K562 (cell line): ENCODE data around the gene ARV1. TPM values are rescaled to one million over a fixed set of nuclear protein-coding genes. Genes with fewer than 3 reads are reported as not detected.

ENCODE experiments used
- BACH1 ChIP-seq: fragments of 200-800 bp; sonication (Bioruptor generic); IDR thresholded peaks from 2 replicates; pipeline ENCODE4 v1.6.1; 2016; ENCODE audit warnings: missing genetic modification characterization, missing compliant biosample characterization
- CTBP1 ChIP-seq: fragments of 450-650 bp; IDR thresholded peaks from 2 replicates; pipeline ENCODE4 v1.6.1; 2016; ENCODE audit warnings: borderline replicate concordance
- DPF2 ChIP-seq: fragments of 450-650 bp; IDR thresholded peaks from 2 replicates; pipeline ENCODE4 v1.6.1; 2016
- ELF4 ChIP-seq: fragments of 450-650 bp; formaldehyde crosslinking; IDR thresholded peaks from 2 replicates; pipeline ENCODE4 v1.4.0; 2022; ENCODE audit warnings: missing genetic modification characterization
- GABPA ChIP-seq: fragments of 200-800 bp; sonication (Bioruptor generic); conservative IDR thresholded peaks from 2 replicates; pipeline ENCODE4 v1.6.1; 2016; ENCODE audit warnings: low read depth, missing genetic modification characterization, missing compliant biosample characterization
- PBX2 ChIP-seq, 2 experiments: IDR thresholded peaks in 1 of 2; conservative IDR thresholded peaks in 1 of 2; 2 replicates each; pipeline ENCODE4 v1.6.1; 2016; ENCODE audit warnings: low read depth in 2 of 2, mild to moderate bottlenecking in 1 of 2, missing compliant biosample characterization in 1 of 2, missing genetic modification characterization in 1 of 2, moderate library complexity in 1 of 2
- PRPF4 ChIP-seq: fragments of 200-400 bp; formaldehyde crosslinking; IDR thresholded peaks from one replicate; pipeline ENCODE4 v1.6.1; 2017; ENCODE audit warnings: low read length, low read depth, mild to moderate bottlenecking; ENCODE audit not compliant: insufficient read depth, poor library complexity, severe bottlenecking
- TAL1 ChIP-seq: fragments of 450-650 bp; IDR thresholded peaks from 2 replicates; pipeline ENCODE4 v1.6.1; 2016; ENCODE audit warnings: mild to moderate bottlenecking
- TBL1XR1 ChIP-seq, 2 experiments: IDR thresholded peaks; 2 replicates each; pipeline ENCODE4 v1.6.1; 2012; ENCODE audit warnings: improper control_type of control experiment in 2 of 2, low read length in 2 of 2, mild to moderate bottlenecking in 1 of 2
- TCF15 ChIP-seq: fragments of 250-450 bp; sonication (Bioruptor Pico); IDR thresholded peaks from 2 replicates; pipeline ENCODE4 v1.8.0; 2022; ENCODE audit warnings: moderate library complexity, mild to moderate bottlenecking, inconsistent platforms
- TEAD4 ChIP-seq, 2 experiments: sonication (generic) in 1 of 2; formaldehyde crosslinking in 1 of 2; IDR thresholded peaks; 2 replicates each; pipeline versions ENCODE4 v1.6.1 to v1.8.0; 2012 to 2022; ENCODE audit warnings: borderline replicate concordance in 1 of 2, inconsistent platforms in 1 of 2, low read length in 1 of 2, mild to moderate bottlenecking in 1 of 2, missing genetic modification reagents in 1 of 2
- ZNF263 ChIP-seq: sonication (generic); formaldehyde crosslinking; IDR thresholded peaks from 2 replicates; pipeline ENCODE4 v1.8.0; 2022; ENCODE audit warnings: mild to moderate bottlenecking, missing genetic modification reagents, borderline replicate concordance
- ZNF584 ChIP-seq: fragments of 200-800 bp; sonication (Bioruptor generic); IDR thresholded peaks from 2 replicates; pipeline ENCODE4 v1.6.1; 2016; ENCODE audit warnings: low read depth, mild to moderate bottlenecking, missing genetic modification characterization, missing compliant biosample characterization
- ZNF717 ChIP-seq: fragments of 250-450 bp; sonication (Bioruptor Pico); IDR thresholded peaks from 2 replicates; pipeline ENCODE4 v1.5.0; 2021
- polyA plus RNA-seq, 8 experiments: library from polyadenylated mRNA; depleted of rRNA in 4 of 8; stranded (reverse) in 5 of 8; unstranded in 3 of 8; fragments of >200 nt; fragmentation: Nextera tagmentation in 2 of 8; fragmentation: Illumina TruSeq in 1 of 8; extraction: Ambion mirVana in 2 of 8; extraction: Trizol in 1 of 8; gene quantifications; 2 replicates each; pipeline versions ENCODE4 v1.2.1 to v1.2.3, GENCODE V29; 2011 to 2014; ENCODE audit warnings: inconsistent platforms in 1 of 8, missing spikeins in 1 of 8
- total RNA-seq, 7 experiments: library from RNA; depleted of rRNA in 6 of 7; stranded (reverse); fragments of >200 nt in 6 of 7; fragmentation: Illumina TruSeq in 2 of 7; extraction: Trizol in 2 of 7; gene quantifications; 2 replicates each; pipeline versions ENCODE4 v1.2.1 to v1.2.3, GENCODE V29; 2011 to 2021; ENCODE audit warnings: low replicate concordance in 1 of 7
- TF ChIP-seq, protein P1 (sequence below): fragments of 150-350 bp; conservative IDR thresholded peaks from 2 replicates; pipeline ENCODE4 v1.6.1; 2014; ENCODE audit warnings: low read length
- TF ChIP-seq, protein P2 (sequence below): fragments of 450-650 bp; IDR thresholded peaks from 2 replicates; pipeline ENCODE4 v1.6.1; 2016; ENCODE audit warnings: borderline replicate concordance

The ARV1 gene
- total and polyA plus RNA-seq, 9 of the 15 experiments (the other 6 are each of a cell fraction or from before 2014, with no cell fraction given): 54.8 to 139 (median 74.0) TPM

DNA sequence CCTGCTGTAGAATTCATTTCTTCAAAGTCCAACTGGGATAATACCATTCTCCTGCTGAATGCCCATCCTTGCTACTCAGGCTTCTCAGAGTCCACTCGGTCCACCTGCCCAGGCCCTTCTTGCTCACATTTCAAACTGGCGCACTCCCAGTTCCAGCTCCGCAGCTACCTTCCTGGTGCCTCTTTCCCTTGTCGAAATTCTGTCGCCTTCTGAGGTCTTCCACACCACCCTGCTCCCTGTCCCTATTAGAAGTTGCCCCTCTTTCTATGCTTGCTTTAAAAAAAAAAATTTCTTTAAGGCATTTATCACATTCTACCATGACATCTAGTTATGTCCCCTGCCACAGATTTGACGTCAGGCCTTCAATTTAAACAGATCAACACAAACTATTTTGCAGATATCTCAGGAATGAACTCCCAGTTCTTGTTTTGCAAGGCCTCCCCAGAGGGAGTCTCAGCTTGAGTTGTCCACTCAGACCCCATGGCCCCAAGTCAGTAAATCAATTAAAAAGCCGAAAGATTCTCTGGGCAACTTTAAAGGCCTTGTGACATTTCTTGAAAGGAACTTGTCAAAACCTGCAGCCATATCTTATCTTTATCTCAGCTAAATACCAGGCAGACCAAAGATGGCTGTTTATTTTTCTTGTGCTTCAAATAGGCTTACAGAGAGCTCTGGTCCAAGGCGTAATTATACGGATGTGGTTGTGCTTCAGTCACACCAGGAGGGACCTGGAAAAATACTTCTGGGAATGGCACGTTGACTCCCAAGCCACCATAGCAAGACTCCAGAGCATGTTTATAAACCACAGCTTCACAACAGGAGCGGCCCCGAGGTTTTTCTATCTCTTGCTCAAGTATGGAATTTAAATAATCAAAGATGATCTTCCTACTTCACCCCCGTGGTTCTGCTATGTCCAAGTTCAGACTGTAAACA is 59.0 kb downstream of the ARV1 start (continued):
- TF ChIP-seq TCF15 (CRISPR knock-in tag) (no peak), TBL1XR1 (IDR thresholded peaks at IDR 0.05; ENCODE audit: low read length in 2 of 2) (peak in 1 of 2 experiments; percentile 31; a peak in 1 of 4 replicates), ZNF263 (0 out of 2 replicates have a peak, but pooled peaks have one; percentile 48), PBX2 (CRISPR knock-in tag; IDR thresholded peaks at IDR 0.05; ENCODE audit: low read depth) (no peak), PBX2 (tag; conservative IDR thresholded peaks at IDR 0.05; ENCODE audit: low read depth) (peak; percentile 47), ZNF584 (CRISPR knock-in tag) (no peak), DPF2 (0 out of 2 replicates have a peak, but pooled peaks have one; percentile 27), BACH1 (0 out of 2 replicates have a peak, but pooled peaks have one; percentile 8), TEAD4 (IDR thresholded peaks at IDR 0.05; ENCODE audit: low read length) (0 out of 2 replicates have a peak, but pooled peaks have one; percentile 41), TEAD4 (CRISPR knock-in tag; IDR thresholded peaks at IDR 0.05; ENCODE audit: borderline replicate concordance) (no peak), GABPA (tag) (no peak; the same call in 1 of the 2 replicates), TAL1 (no peak), ZNF717 (no peak), ELF4 (CRISPR knock-in tag) (no peak), CTBP1 (no peak), PRPF4 (no peak)
- TF ChIP-seq, protein P1, sequence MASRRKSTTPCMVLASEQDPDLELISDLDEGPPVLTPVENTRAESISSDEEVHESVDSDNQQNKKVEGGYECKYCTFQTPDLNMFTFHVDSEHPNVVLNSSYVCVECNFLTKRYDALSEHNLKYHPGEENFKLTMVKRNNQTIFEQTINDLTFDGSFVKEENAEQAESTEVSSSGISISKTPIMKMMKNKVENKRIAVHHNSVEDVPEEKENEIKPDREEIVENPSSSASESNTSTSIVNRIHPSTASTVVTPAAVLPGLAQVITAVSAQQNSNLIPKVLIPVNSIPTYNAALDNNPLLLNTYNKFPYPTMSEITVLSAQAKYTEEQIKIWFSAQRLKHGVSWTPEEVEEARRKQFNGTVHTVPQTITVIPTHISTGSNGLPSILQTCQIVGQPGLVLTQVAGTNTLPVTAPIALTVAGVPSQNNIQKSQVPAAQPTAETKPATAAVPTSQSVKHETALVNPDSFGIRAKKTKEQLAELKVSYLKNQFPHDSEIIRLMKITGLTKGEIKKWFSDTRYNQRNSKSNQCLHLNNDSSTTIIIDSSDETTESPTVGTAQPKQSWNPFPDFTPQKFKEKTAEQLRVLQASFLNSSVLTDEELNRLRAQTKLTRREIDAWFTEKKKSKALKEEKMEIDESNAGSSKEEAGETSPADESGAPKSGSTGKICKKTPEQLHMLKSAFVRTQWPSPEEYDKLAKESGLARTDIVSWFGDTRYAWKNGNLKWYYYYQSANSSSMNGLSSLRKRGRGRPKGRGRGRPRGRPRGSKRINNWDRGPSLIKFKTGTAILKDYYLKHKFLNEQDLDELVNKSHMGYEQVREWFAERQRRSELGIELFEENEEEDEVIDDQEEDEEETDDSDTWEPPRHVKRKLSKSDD: no peak
- TF ChIP-seq, protein P2, sequence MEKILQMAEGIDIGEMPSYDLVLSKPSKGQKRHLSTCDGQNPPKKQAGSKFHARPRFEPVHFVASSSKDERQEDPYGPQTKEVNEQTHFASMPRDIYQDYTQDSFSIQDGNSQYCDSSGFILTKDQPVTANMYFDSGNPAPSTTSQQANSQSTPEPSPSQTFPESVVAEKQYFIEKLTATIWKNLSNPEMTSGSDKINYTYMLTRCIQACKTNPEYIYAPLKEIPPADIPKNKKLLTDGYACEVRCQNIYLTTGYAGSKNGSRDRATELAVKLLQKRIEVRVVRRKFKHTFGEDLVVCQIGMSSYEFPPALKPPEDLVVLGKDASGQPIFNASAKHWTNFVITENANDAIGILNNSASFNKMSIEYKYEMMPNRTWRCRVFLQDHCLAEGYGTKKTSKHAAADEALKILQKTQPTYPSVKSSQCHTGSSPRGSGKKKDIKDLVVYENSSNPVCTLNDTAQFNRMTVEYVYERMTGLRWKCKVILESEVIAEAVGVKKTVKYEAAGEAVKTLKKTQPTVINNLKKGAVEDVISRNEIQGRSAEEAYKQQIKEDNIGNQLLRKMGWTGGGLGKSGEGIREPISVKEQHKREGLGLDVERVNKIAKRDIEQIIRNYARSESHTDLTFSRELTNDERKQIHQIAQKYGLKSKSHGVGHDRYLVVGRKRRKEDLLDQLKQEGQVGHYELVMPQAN: no peak
